IPS-18a (cell line): ENCODE data around the gene DPP6.
A peak's percentile ranks its signal among the peaks of the same experiment; 100 is the strongest.

Experiments used
- H3K27ac ChIP-seq: one replicate; pipeline ENCODE4 v1.5.1; 2013; ENCODE audit warnings: low read length
- H3K27me3 ChIP-seq: one replicate; pipeline ENCODE4 v1.6.1; 2013; ENCODE audit warnings: mild to moderate bottlenecking, low read length; ENCODE audit not compliant: control insufficient read depth, insufficient read depth
- H3K36me3 ChIP-seq: one replicate; pipeline ENCODE4 v1.6.1; 2013; ENCODE audit warnings: low read depth, low read length; ENCODE audit not compliant: control insufficient read depth
- H3K4me1 ChIP-seq: one replicate; pipeline ENCODE4 v1.6.1; 2013; ENCODE audit warnings: low read depth, low read length; ENCODE audit not compliant: control insufficient read depth
- H3K4me3 ChIP-seq: one replicate; pipeline ENCODE4 v1.5.1; 2013; ENCODE audit warnings: low read length
- H3K9ac ChIP-seq: one replicate; pipeline ENCODE4 v1.6.1; 2013; ENCODE audit warnings: mild to moderate bottlenecking, low read length, moderate library complexity
- H3K9me3 ChIP-seq: one replicate; pipeline ENCODE4 v1.6.1; 2013; ENCODE audit warnings: low read depth, low read length; ENCODE audit not compliant: control insufficient read depth

Gene DPP6

GRCh38 chr7:154911862-154912455, 859.8 kb downstream of the DPP6 start:
- Histone ChIP-seq H3K4me3 (no peak overlapping the region), H3K27ac (no peak overlapping the region), H3K9ac (no peak overlapping the region), H3K36me3 (no peaks in the 10 kb centered on the region), H3K27me3 (peaks cover 8% of the 10 kb centered on the region), H3K9me3 (no peaks in the 10 kb centered on the region), H3K4me1 (no peaks in the 10 kb centered on the region)

- Histone ChIP-seq H3K27me3 (peaks cover 8% of the 10 kb centered on the region), H3K9ac (no peak overlapping the region), H3K27ac (no peak overlapping the region), H3K4me3 (no peak overlapping the region), H3K9me3 (no peaks in the 10 kb centered on the region), H3K36me3 (no peaks in the 10 kb centered on the region), H3K4me1 (no peaks in the 10 kb centered on the region)
Measured at GRCh38 chr7:154912871-154913637, 860.9 kb downstream of the DPP6 start.

GRCh38 chr7:154913638-154914307, 861.6 kb downstream of the DPP6 start:
- H3K9ac ChIP-seq: no peak overlapping the region
- H3K9me3 ChIP-seq: no peaks in the 10 kb centered on the region
- H3K27ac ChIP-seq: no peak overlapping the region
- H3K36me3 ChIP-seq: no peaks in the 10 kb centered on the region
- H3K27me3 ChIP-seq: peaks cover 8% of the 10 kb centered on the region
- no peaks in the 10 kb centered on the region for H3K4me1 ChIP-seq
- peak overlapping the region; percentile 30 for H3K4me3 ChIP-seq

- peaks cover 8% of the 10 kb centered on the region for H3K27me3 ChIP-seq
- no peaks in the 10 kb centered on the region for H3K36me3 ChIP-seq
- no peaks in the 10 kb centered on the region for H3K4me1 ChIP-seq
- H3K9me3 ChIP-seq: no peaks in the 10 kb centered on the region
- H3K27ac ChIP-seq: no peak overlapping the region
- H3K4me3 ChIP-seq: no peak overlapping the region
- H3K9ac ChIP-seq: no peak overlapping the region
Measured at GRCh38 chr7:154914308-154914995, 862.3 kb downstream of the DPP6 start.

GRCh38 chr7:154914996-154915380, 862.8 kb downstream of the DPP6 start:
- peaks cover 8% of the 10 kb centered on the region for H3K27me3 ChIP-seq
- no peaks in the 10 kb centered on the region for H3K4me1 ChIP-seq
- no peak overlapping the region for H3K9ac ChIP-seq
- no peak overlapping the region for H3K4me3 ChIP-seq
- H3K27ac ChIP-seq: no peak overlapping the region
- H3K9me3 ChIP-seq: no peaks in the 10 kb centered on the region
- H3K36me3 ChIP-seq: no peaks in the 10 kb centered on the region

GRCh38 chr7:154915600-154915999, 863.4 kb downstream of the DPP6 start:
- Histone ChIP-seq H3K9ac (no peak overlapping the region), H3K9me3 (no peaks in the 10 kb centered on the region), H3K27me3 (peaks cover 8% of the 10 kb centered on the region), H3K4me3 (no peak overlapping the region), H3K36me3 (no peaks in the 10 kb centered on the region), H3K27ac (no peak overlapping the region), H3K4me1 (no peaks in the 10 kb centered on the region)

GRCh38 chr7:154916381-154916780, 864.2 kb downstream of the DPP6 start:
- no peak overlapping the region for H3K27ac ChIP-seq
- peaks cover 8% of the 10 kb centered on the region for H3K27me3 ChIP-seq
- H3K4me1 ChIP-seq: no peaks in the 10 kb centered on the region
- H3K36me3 ChIP-seq: no peaks in the 10 kb centered on the region
- H3K9ac ChIP-seq: no peak overlapping the region
- H3K9me3 ChIP-seq: no peaks in the 10 kb centered on the region
- no peak overlapping the region for H3K4me3 ChIP-seq

GRCh38 chr7:154916856-154917807, 864.9 kb downstream of the DPP6 start:
- Histone ChIP-seq H3K36me3 (no peaks in the 10 kb centered on the region), H3K27me3 (peaks cover 8% of the 10 kb centered on the region), H3K4me3 (no peak overlapping the region), H3K9me3 (no peaks in the 10 kb centered on the region), H3K27ac (no peak overlapping the region), H3K4me1 (no peaks in the 10 kb centered on the region), H3K9ac (no peak overlapping the region)

GRCh38 chr7:154917808-154918160, 865.6 kb downstream of the DPP6 start:
- no peaks in the 10 kb centered on the region for H3K9me3 ChIP-seq
- H3K4me1 ChIP-seq: no peaks in the 10 kb centered on the region
- peaks cover 8% of the 10 kb centered on the region for H3K27me3 ChIP-seq
- no peak overlapping the region for H3K4me3 ChIP-seq
- H3K27ac ChIP-seq: no peak overlapping the region
- H3K9ac ChIP-seq: no peak overlapping the region
- H3K36me3 ChIP-seq: no peaks in the 10 kb centered on the region

GRCh38 chr7:154918266-154918665, 866.1 kb downstream of the DPP6 start:
- no peaks in the 10 kb centered on the region for H3K4me1 ChIP-seq
- no peak overlapping the region for H3K4me3 ChIP-seq
- H3K27ac ChIP-seq: no peak overlapping the region

GRCh38 chr7:154918741-154919140, 866.5 kb downstream of the DPP6 start:
- H3K9ac ChIP-seq: no peak overlapping the region

More at GRCh38 chr7:154918266-154918665, 866.1 kb downstream of the DPP6 start:
- H3K9me3 ChIP-seq: no peaks in the 10 kb centered on the region
- H3K36me3 ChIP-seq: no peaks in the 10 kb centered on the region
- no peak overlapping the region for H3K9ac ChIP-seq
- H3K27me3 ChIP-seq: peaks cover 8% of the 10 kb centered on the region

More at GRCh38 chr7:154918741-154919140, 866.5 kb downstream of the DPP6 start:
- H3K9me3 ChIP-seq: no peaks in the 10 kb centered on the region
- peaks cover 8% of the 10 kb centered on the region for H3K27me3 ChIP-seq
- H3K36me3 ChIP-seq: no peaks in the 10 kb centered on the region
- H3K4me1 ChIP-seq: no peaks in the 10 kb centered on the region
- no peak overlapping the region for H3K27ac ChIP-seq
- H3K4me3 ChIP-seq: no peak overlapping the region
